Ovary (tissue), 9 donors: Measurements from ENCODE around the gene ANKRD10. TPM values are rescaled to one million over a fixed set of nuclear protein-coding genes. Genes with fewer than 3 reads are reported as not detected.

Experiments
- DNase-seq, 5 donors: peaks; one replicate each; pipeline ENCODE4 v3.0.0-alpha.2; 2019 to 2020
- H3K27ac ChIP-seq, 2 donors: fragments of 200-600 bp; one replicate each; pipeline versions ENCODE4 v1.5.1 to v1.8.0; 2019 to 2022
- H3K27me3 ChIP-seq: fragments of 200-600 bp; one replicate; pipeline ENCODE4 v1.8.0; 2022
- H3K36me3 ChIP-seq: fragments of 200-600 bp; sonication (generic); one replicate; pipeline ENCODE4 v1.5.1; 2019
- H3K4me1 ChIP-seq: one replicate; pipeline ENCODE4 v1.8.1; 2013; ENCODE audit warnings: mild to moderate bottlenecking, moderate library complexity; ENCODE audit not compliant: insufficient read depth
- H3K4me3 ChIP-seq: fragments of 200-600 bp; sonication (generic); one replicate; pipeline ENCODE4 v1.5.1; 2017
- H3K9me3 ChIP-seq, 2 donors: fragments of 200-600 bp in 1 of 2; sonication (generic) in 1 of 2; one replicate each; pipeline versions ENCODE4 v1.5.1 to v1.8.1; 2013 to 2019; ENCODE audit warnings: mild to moderate bottlenecking in 1 of 2, moderate library complexity in 1 of 2
- EP300 ChIP-seq: sonication (generic); formaldehyde crosslinking; IDR thresholded peaks from one replicate; pipeline ENCODE4 v1.6.1; 2017; ENCODE audit warnings: antibody characterized with exemption
- POLR2A ChIP-seq: fragments of 450-650 bp; IDR thresholded peaks from one replicate; pipeline ENCODE4 v1.6.1; 2017; ENCODE audit warnings: antibody characterized with exemption, mild to moderate bottlenecking, moderate library complexity
- WGBS, 3 donors: extraction: QIAGEN DNeasy Blood & Tissue Kit in 1 of 3; methylation state at CpG; one replicate each; pipeline versions ENCODE4 v1.1.5 to v1.1.7; 2013 to 2017; 5-methylcytosine and 5-hydroxymethylcytosine counted together
- intact Hi-C, 4 donors: fragments of 100-400 bp; cut with DNase I; formaldehyde crosslinking; loops; one replicate each; pipeline versions ENCODE4 v1.11.0 to v1.15.1; 2022 to 2023
- polyA plus RNA-seq, 2 donors: library from polyadenylated mRNA; stranded (reverse); fragments of 200-250 nt in 1 of 2; fragments of 350-450 nt in 1 of 2; fragmentation: Illumina TruSeq in 1 of 2; extraction: RNeasy Lipid Tissue Mini Kit (QIAGEN cat#74804) in 1 of 2; gene quantifications; one replicate each; pipeline ENCODE4 v1.2.3, GENCODE V29; 2013 to 2014
- total RNA-seq, 7 donors: library from RNA; depleted of rRNA in 2 of 7; stranded (reverse); fragments of >200 nt in 2 of 7; fragmentation: NEBNext Ultra II Directional in 3 of 7; extraction: Animal tissue kit (Norgen Biotek cat#: 25700) in 3 of 7; gene quantifications; one replicate each; pipeline versions ENCODE4 v1.1.0 to v1.2.4, GENCODE V29; 2016 to 2023
- TF ChIP-seq, protein P1 (sequence below), 3 donors: fragments of 450-650 bp in 2 of 3; fragments of 200-600 bp in 1 of 3; IDR thresholded peaks; one replicate each; pipeline versions ENCODE4 v1.5.1 to v1.8.0; 2016 to 2022; ENCODE audit warnings: antibody characterized with exemption in 3 of 3, mild to moderate bottlenecking in 1 of 3
- donor health status: DM: no; HTN: no; CAD: no; lungs with moderate emphysema.
- donor health status: DM: no; HTN: no; CAD: no.
- donor health status: Bipolar disorder and iron deficiency.
- donor health status: DM: yes; HTN: yes; CAD: no.
- donor health status: DM: no; HTN: no; CAD: no.
- donor health status: DM: yes; HTN: yes; CAD: no.

ANKRD10 gene
- total and polyA plus RNA-seq, 9 donors: 62.4 to 172 (median 129) TPM

DNA sequence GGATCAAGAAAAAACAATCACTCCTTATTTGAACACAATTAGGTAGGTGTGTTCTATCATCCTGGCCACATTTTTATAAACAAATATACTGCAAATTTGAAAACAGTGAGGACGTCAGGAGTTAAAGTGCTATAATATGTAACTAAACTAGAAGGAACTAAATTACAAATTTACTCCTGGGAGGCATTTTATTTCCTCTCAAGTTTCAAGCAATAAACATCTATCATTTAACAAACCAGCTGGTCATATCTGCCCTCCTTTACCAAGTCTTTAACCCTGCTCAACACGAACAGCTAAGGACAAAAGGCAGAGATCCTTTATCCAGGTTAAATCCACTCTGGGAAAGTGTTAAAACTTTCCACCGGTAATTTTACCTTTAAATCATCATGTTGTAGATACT lies 26.5 kb downstream of the ANKRD10 start:
- no peak for DNase-seq
- Histone ChIP-seq H3K9me3 (no peaks in the 10 kb centered on the region), H3K4me3 (no peak overlapping the region), H3K27me3 (no peaks in the 10 kb centered on the region), H3K4me1 (peaks cover 7% of the 10 kb centered on the region), H3K27ac (no peak overlapping the region), H3K36me3 (no peaks in the 10 kb centered on the region)
- no peak for TF ChIP-seq POLR2A
- TF ChIP-seq EP300: no peak
- TF ChIP-seq, protein P1, sequence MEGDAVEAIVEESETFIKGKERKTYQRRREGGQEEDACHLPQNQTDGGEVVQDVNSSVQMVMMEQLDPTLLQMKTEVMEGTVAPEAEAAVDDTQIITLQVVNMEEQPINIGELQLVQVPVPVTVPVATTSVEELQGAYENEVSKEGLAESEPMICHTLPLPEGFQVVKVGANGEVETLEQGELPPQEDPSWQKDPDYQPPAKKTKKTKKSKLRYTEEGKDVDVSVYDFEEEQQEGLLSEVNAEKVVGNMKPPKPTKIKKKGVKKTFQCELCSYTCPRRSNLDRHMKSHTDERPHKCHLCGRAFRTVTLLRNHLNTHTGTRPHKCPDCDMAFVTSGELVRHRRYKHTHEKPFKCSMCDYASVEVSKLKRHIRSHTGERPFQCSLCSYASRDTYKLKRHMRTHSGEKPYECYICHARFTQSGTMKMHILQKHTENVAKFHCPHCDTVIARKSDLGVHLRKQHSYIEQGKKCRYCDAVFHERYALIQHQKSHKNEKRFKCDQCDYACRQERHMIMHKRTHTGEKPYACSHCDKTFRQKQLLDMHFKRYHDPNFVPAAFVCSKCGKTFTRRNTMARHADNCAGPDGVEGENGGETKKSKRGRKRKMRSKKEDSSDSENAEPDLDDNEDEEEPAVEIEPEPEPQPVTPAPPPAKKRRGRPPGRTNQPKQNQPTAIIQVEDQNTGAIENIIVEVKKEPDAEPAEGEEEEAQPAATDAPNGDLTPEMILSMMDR (IDR thresholded peaks at IDR 0.05): no peak
- 53 to 69% (median 67%) methylated on average over 3 of the region's 3 CpGs for WGBS, 3 donors
- intact Hi-C loops: no loop called here

DNA sequence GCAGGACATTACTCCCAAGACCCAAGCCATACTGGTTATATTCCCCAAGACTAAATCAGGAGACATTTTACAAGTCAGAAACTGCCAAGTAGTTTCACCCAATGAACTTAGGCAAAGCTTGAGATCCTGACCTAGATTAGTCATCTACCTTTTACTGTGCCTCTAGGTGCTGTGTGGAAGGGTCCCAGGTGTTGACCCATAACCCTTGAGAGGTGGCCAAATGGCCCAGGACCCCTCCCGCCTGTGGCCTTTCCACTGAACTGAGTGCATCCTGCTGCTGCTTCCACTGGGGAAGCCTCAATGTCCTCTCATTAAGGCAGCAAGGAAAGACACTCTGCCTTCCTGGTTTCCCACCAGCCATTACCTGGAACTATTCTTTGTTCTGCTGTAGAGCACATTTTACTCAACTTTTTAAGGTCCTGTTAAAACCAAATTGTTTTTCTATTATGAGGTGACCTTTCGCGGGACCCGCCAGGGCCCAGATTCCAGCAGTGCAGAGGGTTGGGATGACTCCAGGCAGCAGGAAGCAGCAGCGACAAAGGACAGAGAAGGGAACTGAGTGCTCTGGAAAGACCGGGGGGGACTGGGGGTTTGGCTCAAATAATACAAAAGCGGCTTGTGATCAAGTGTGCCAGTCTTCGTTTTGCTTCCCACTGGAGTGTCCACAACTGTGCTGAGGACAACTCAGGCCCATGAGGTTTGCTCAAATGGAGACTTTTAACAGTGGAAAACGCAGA lies 27.1 kb downstream of the ANKRD10 start:
- Histone ChIP-seq H3K27me3 (no peaks in the 10 kb centered on the region), H3K4me3 (no peak overlapping the region), H3K4me1 (peaks cover 7% of the 10 kb centered on the region), H3K9me3 (no peaks in the 10 kb centered on the region), H3K27ac (no peak overlapping the region), H3K36me3 (no peaks in the 10 kb centered on the region)
- 52 to 58% (median 53%) methylated on average over 9 of the region's 9 CpGs for WGBS, 3 donors
- no peak for TF ChIP-seq POLR2A
- no peak for TF ChIP-seq EP300
- TF ChIP-seq, protein P1 (IDR thresholded peaks at IDR 0.05): no peak
- no peak for DNase-seq
- intact Hi-C loops: no loop called here

GRCh38 chr13:110886870-110887596 lies 27.8 kb downstream of the ANKRD10 start:
- Histone ChIP-seq H3K36me3 (no peaks in the 10 kb centered on the region), H3K27me3 (no peaks in the 10 kb centered on the region), H3K4me3 (no peak overlapping the region), H3K27ac (no peak overlapping the region), H3K4me1 (peaks cover 7% of the 10 kb centered on the region), H3K9me3 (no peaks in the 10 kb centered on the region)
- 27 to 43% (median 31%) methylated on average over 5 of the region's 5 CpGs for WGBS, 3 donors
- no peak for TF ChIP-seq POLR2A
- TF ChIP-seq, protein P1 (IDR thresholded peaks at IDR 0.05): no peak
- no peak for TF ChIP-seq EP300
- DNase-seq: no peak
- intact Hi-C loops: no loop called here

- intact Hi-C loops: no loop called here
- H3K36me3 ChIP-seq: no peaks in the 10 kb centered on the region
- H3K4me1 ChIP-seq: peaks cover 7% of the 10 kb centered on the region
- DNase-seq: no peak
- TF ChIP-seq, protein P1 (IDR thresholded peaks at IDR 0.05): no peak
- H3K27me3 ChIP-seq: no peaks in the 10 kb centered on the region
- no peaks in the 10 kb centered on the region for H3K9me3 ChIP-seq
- H3K27ac ChIP-seq: no peak overlapping the region
- H3K4me3 ChIP-seq: no peak overlapping the region
- WGBS, 3 donors: 40 to 55% (median 54%) methylated on average over 8 of the region's 8 CpGs
Observed at GRCh38 chr13:110885966-110886869, 28.7 kb downstream of the ANKRD10 start.
